Activated CD4-positive, alpha-beta memory T cell treated with anti-CD3 and anti-CD28 coated beads for 36 hours (primary cell): ENCODE measurements around the gene ST6GAL1. TPM values are rescaled to one million over a fixed set of nuclear protein-coding genes. Genes with fewer than 3 reads are reported as not detected.
"Not testable (repeated sequence)": the region's sequence is repeated elsewhere in the genome, so short reads cannot be mapped to it uniquely, and the experiment has no call there.

Experiments used
- CTCF ChIA-PET: fragments of 350-600 bp; sonication (Branson Sonifier 250); formaldehyde crosslinking; loops from one replicate; lab custom pipeline; 2021; ENCODE audit warnings: antibody characterized with exemption, inconsistent platforms; lab: Charles Lee
- POLR2A ChIA-PET: fragments of 350-600 bp; sonication (Branson Sonifier 250); formaldehyde crosslinking; loops from one replicate; lab custom pipeline; 2021; ENCODE audit warnings: antibody characterized with exemption; lab: Charles Lee
- DNase-seq: peaks from one replicate; pipeline ENCODE4 v3.0.0-alpha.2; 2020
- H3K27ac Mint-ChIP-seq: one replicate; pipeline ENCODE4 v1.8.0; 2021; ENCODE audit warnings: mixed read lengths
- H3K27me3 Mint-ChIP-seq: one replicate; pipeline ENCODE4 v1.8.0; 2021; ENCODE audit warnings: mixed read lengths
- H3K36me3 Mint-ChIP-seq: one replicate; pipeline ENCODE4 v1.8.0; 2021; ENCODE audit warnings: mixed read lengths
- H3K4me1 Mint-ChIP-seq: one replicate; pipeline ENCODE4 v1.8.0; 2021; ENCODE audit warnings: low read depth, mixed read lengths
- H3K4me3 Mint-ChIP-seq: one replicate; pipeline ENCODE4 v1.8.0; 2021; ENCODE audit warnings: mild to moderate bottlenecking, mixed read lengths
- H3K9me3 Mint-ChIP-seq: one replicate; pipeline ENCODE4 v1.8.0; 2021; ENCODE audit warnings: mixed read lengths
- intact Hi-C: fragments of 100-400 bp; cut with micrococcal nuclease; formaldehyde crosslinking; loops from one replicate; pipeline ENCODE4 v1.15.1; 2023
- total RNA-seq, 2 experiments: library from RNA; stranded (reverse); gene quantifications; one replicate each; pipeline ENCODE4 v1.2.3, GENCODE V29; 2021

ST6GAL1 gene
- total RNA-seq, 2 experiments from 2014 or later, result 99.9 to 113 TPM

- H3K36me3 Mint-ChIP-seq, result peaks cover 57% of the 10 kb centered on the region
- no peak overlapping the region for H3K27ac Mint-ChIP-seq
- ChIA-PET POLR2A (no interaction called here), CTCF (interaction anchor here (1.9 kb wide), 1 partner anchor 97 kb away, joined by 11 read pairs; no protein-coding TSS in a partner anchor)
- H3K4me1 Mint-ChIP-seq, result peaks cover 57% of the 10 kb centered on the region
- H3K27me3 Mint-ChIP-seq, result no peaks in the 10 kb centered on the region
- intact Hi-C loops, result no loop called here
- no peak for DNase-seq
- peaks cover 5% of the 10 kb centered on the region for H3K9me3 Mint-ChIP-seq
- H3K4me3 Mint-ChIP-seq, result no peak overlapping the region
These were observed 16.5 kb downstream of the ST6GAL1 start for GRCh38 chr3:186946756-186947375.

- peaks cover 66% of the 10 kb centered on the region for H3K36me3 Mint-ChIP-seq
- no peak overlapping the region for H3K27ac Mint-ChIP-seq
- DNase-seq, result no peak
- H3K9me3 Mint-ChIP-seq, result peaks cover 15% of the 10 kb centered on the region
- intact Hi-C loops, result no loop called here
- POLR2A ChIA-PET, result interaction anchor here (0.6 to 1.7 kb wide), 3 partner anchors 12 to 69 kb away, joined by 3 to 5 read pairs (median 3); no protein-coding TSS in a partner anchor
- no peak overlapping the region for H3K4me3 Mint-ChIP-seq
- H3K4me1 Mint-ChIP-seq, result peaks cover 78% of the 10 kb centered on the region
- H3K27me3 Mint-ChIP-seq, result no peaks in the 10 kb centered on the region
- CTCF ChIA-PET, result interaction anchor here (1.1 kb wide), 1 partner anchor 164 kb away, joined by 3 read pairs; no protein-coding TSS in a partner anchor
These were observed 19.1 kb downstream of the ST6GAL1 start for GRCh38 chr3:186949281-186949982.

GRCh38 chr3:186950402-186951093, 20.2 kb downstream of the ST6GAL1 start:
- H3K4me1 Mint-ChIP-seq, result peaks cover 84% of the 10 kb centered on the region
- ChIA-PET CTCF (interaction anchor here (0.6 to 0.7 kb wide), 2 partner anchors 19 to 101 kb away, joined by 3 to 4 read pairs; no protein-coding TSS in a partner anchor), POLR2A (no interaction called here)
- intact Hi-C loops, result loop anchor here (5.0 kb wide), 3 partner anchors 88 to 187 kb away; partner anchors contain the start of gene RPL39L
- no peak overlapping the region for H3K4me3 Mint-ChIP-seq
- no peaks in the 10 kb centered on the region for H3K27me3 Mint-ChIP-seq
- peak overlapping the region; percentile 6 for H3K27ac Mint-ChIP-seq
- peaks cover 65% of the 10 kb centered on the region for H3K36me3 Mint-ChIP-seq
- no peak for DNase-seq
- H3K9me3 Mint-ChIP-seq, result peaks cover 15% of the 10 kb centered on the region

GRCh38 chr3:186951640-186952552, 21.6 kb downstream of the ST6GAL1 start:
- intact Hi-C loops, result loop anchor here (5.0 kb wide), 3 partner anchors 90 to 185 kb away; partner anchors contain the start of gene RPL39L
- DNase-seq, result no peak
- H3K27ac Mint-ChIP-seq, result peak overlapping the region; percentile 86
- peaks cover 91% of the 10 kb centered on the region for H3K4me1 Mint-ChIP-seq
- H3K27me3 Mint-ChIP-seq, result no peaks in the 10 kb centered on the region
- peaks cover 71% of the 10 kb centered on the region for H3K36me3 Mint-ChIP-seq
- H3K9me3 Mint-ChIP-seq, result peaks cover 15% of the 10 kb centered on the region
- no peak overlapping the region for H3K4me3 Mint-ChIP-seq
- ChIA-PET CTCF (interaction anchor here (1.7 to 1.9 kb wide), 2 partner anchors 103 to 188 kb away, joined by 4 to 5 read pairs; partner anchors contain the start of gene RPL39L), POLR2A (interaction anchor here (0.8 to 1.6 kb wide), 4 partner anchors 12 to 55 kb away, joined by 3 to 6 read pairs (median 4); no protein-coding TSS in a partner anchor)

- ChIA-PET POLR2A (interaction anchor here (0.6 to 1.6 kb wide), 9 partner anchors 11 to 88 kb away, joined by 3 to 6 read pairs (median 4); no protein-coding TSS in a partner anchor), CTCF (interaction anchor here (1.1 to 1.9 kb wide), 6 partner anchors 11 to 187 kb away, joined by 3 to 5 read pairs (median 4); partner anchors contain the start of genes RPL39L and ST6GAL1)
- peak; percentile 37 for DNase-seq
- H3K36me3 Mint-ChIP-seq, result peaks cover 69% of the 10 kb centered on the region
- H3K27me3 Mint-ChIP-seq, result no peaks in the 10 kb centered on the region
- intact Hi-C loops, result loop anchor here (1.0 to 5.0 kb wide), 7 partner anchors 17 to 184 kb away; partner anchors contain the start of gene RPL39L
- peak overlapping the region; percentile 21 for H3K4me3 Mint-ChIP-seq
- peak overlapping the region; percentile 86 for H3K27ac Mint-ChIP-seq
- peaks cover 91% of the 10 kb centered on the region for H3K4me1 Mint-ChIP-seq
- peaks cover 15% of the 10 kb centered on the region for H3K9me3 Mint-ChIP-seq
These were observed 22.7 kb downstream of the ST6GAL1 start for GRCh38 chr3:186953011-186953487.

- DNase-seq, H3K27me3 Mint-ChIP-seq: not testable (repeated sequence)
- Mint-ChIP-seq H3K36me3 (peaks cover 64% of the 10 kb centered on the region), H3K4me3 (peak overlapping the region; percentile 2), H3K27ac (peak overlapping the region; percentile 66), H3K4me1 (peaks cover 83% of the 10 kb centered on the region), H3K9me3 (peaks cover 15% of the 10 kb centered on the region)
- intact Hi-C loops, result loop anchor here (1.0 to 5.0 kb wide), 9 partner anchors 11 to 183 kb away; partner anchors contain the start of gene RPL39L
- ChIA-PET POLR2A (interaction anchor here (1.0 to 1.5 kb wide), 2 partner anchors 46 to 72 kb away, joined by 5 to 6 read pairs; no protein-coding TSS in a partner anchor), CTCF (interaction anchor here (1.1 to 1.9 kb wide), 5 partner anchors 10 to 186 kb away, joined by 3 to 4 read pairs (median 3); partner anchors contain the start of genes RPL39L and ST6GAL1)
These were observed 23.8 kb downstream of the ST6GAL1 start for GRCh38 chr3:186953992-186954699.

GRCh38 chr3:186955898-186956696, 25.8 kb downstream of the ST6GAL1 start:
- Mint-ChIP-seq H3K9me3 (peaks cover 15% of the 10 kb centered on the region), H3K27ac (no peak overlapping the region), H3K4me3 (no peak overlapping the region), H3K4me1 (peaks cover 81% of the 10 kb centered on the region), H3K27me3 (no peaks in the 10 kb centered on the region), H3K36me3 (peaks cover 48% of the 10 kb centered on the region)
- no peak for DNase-seq
- CTCF ChIA-PET, result no interaction called here
- intact Hi-C loops, result loop anchor here (2.0 kb wide), 1 partner anchor 33 kb away; no protein-coding TSS in a partner anchor
- POLR2A ChIA-PET, result no interaction called here

GRCh38 chr3:186959029-186959624, 28.8 kb downstream of the ST6GAL1 start:
- Mint-ChIP-seq H3K27ac (peak overlapping the region; percentile 16), H3K4me1 (peaks cover 76% of the 10 kb centered on the region), H3K4me3 (no peak overlapping the region), H3K36me3 (peaks cover 32% of the 10 kb centered on the region), H3K27me3 (no peaks in the 10 kb centered on the region), H3K9me3 (no peaks in the 10 kb centered on the region)
- CTCF ChIA-PET, result interaction anchor here (0.7 to 1.5 kb wide), 6 partner anchors 43 to 206 kb away, joined by 3 to 5 read pairs (median 3); no protein-coding TSS in a partner anchor
- intact Hi-C loops, result no loop called here
- DNase-seq, result no peak
- POLR2A ChIA-PET, result interaction anchor here (0.6 kb wide), 1 partner anchor 206 kb away, joined by 3 read pairs; no protein-coding TSS in a partner anchor

GRCh38 chr3:186960347-186960746, 30.0 kb downstream of the ST6GAL1 start:
- intact Hi-C loops, result no loop called here
- H3K4me1 Mint-ChIP-seq, result peaks cover 77% of the 10 kb centered on the region
- H3K4me3 Mint-ChIP-seq, result no peak overlapping the region
- peaks cover 30% of the 10 kb centered on the region for H3K36me3 Mint-ChIP-seq
- H3K9me3 Mint-ChIP-seq, result no peaks in the 10 kb centered on the region
- POLR2A ChIA-PET, result no interaction called here
- CTCF ChIA-PET, result interaction anchor here (1.0 kb wide), 2 partner anchors 28 to 111 kb away, joined by 3 read pairs; no protein-coding TSS in a partner anchor
- no peak for DNase-seq
- no peaks in the 10 kb centered on the region for H3K27me3 Mint-ChIP-seq
- H3K27ac Mint-ChIP-seq, result no peak overlapping the region
